IPS-18c (cell line): ENCODE results near the gene RBM4B.
A peak's percentile ranks its signal among the peaks of the same experiment; 100 is the strongest.
"Not testable (repeated sequence)": the region's sequence is repeated elsewhere in the genome, so short reads cannot be mapped to it uniquely, and the experiment has no call there.

Source experiments
- H3K4me3 ChIP-seq: 2 replicates; pipeline ENCODE4 v1.7.0; 2013; ENCODE audit warnings: low read depth, mild to moderate bottlenecking, low read length, moderate library complexity; ENCODE audit not compliant: insufficient read depth
- H3K9me3 ChIP-seq: one replicate; pipeline ENCODE4 v1.6.1; 2013; ENCODE audit warnings: mild to moderate bottlenecking, low read length, moderate library complexity; ENCODE audit not compliant: control insufficient read depth, insufficient read depth

Gene RBM4B

GRCh38 chr11:66674964-66675602 lies 2.6 kb downstream of the RBM4B start:
- Histone ChIP-seq H3K4me3 (no peak overlapping the region), H3K9me3 (no peaks in the 10 kb centered on the region)

GRCh38 chr11:66670816-66671215 lies 6.9 kb downstream of the RBM4B start:
- Histone ChIP-seq H3K9me3 (no peaks in the 10 kb centered on the region), H3K4me3 (no peak overlapping the region)

- H3K4me3 ChIP-seq, result no peak overlapping the region
- no peaks in the 10 kb centered on the region for H3K9me3 ChIP-seq
Measured at GRCh38 chr11:66665369-66665768, 12.3 kb downstream of the RBM4B start.

- Histone ChIP-seq H3K4me3 (no peak overlapping the region), H3K9me3 (no peaks in the 10 kb centered on the region)
Measured at GRCh38 chr11:66663741-66664296, 13.9 kb downstream of the RBM4B start.

GRCh38 chr11:66659763-66660162 lies 17.9 kb downstream of the RBM4B start:
- Histone ChIP-seq H3K9me3 (no peaks in the 10 kb centered on the region), H3K4me3 (no peak overlapping the region)

GRCh38 chr11:66653123-66653522 lies 24.6 kb downstream of the RBM4B start:
- Histone ChIP-seq H3K4me3 (no peak overlapping the region), H3K9me3 (no peaks in the 10 kb centered on the region)

GRCh38 chr11:66652651-66653050 lies 25.0 kb downstream of the RBM4B start:
- Histone ChIP-seq H3K4me3 (no peak overlapping the region), H3K9me3 (no peaks in the 10 kb centered on the region)

GRCh38 chr11:66651016-66651415 lies 26.7 kb downstream of the RBM4B start:
- H3K9me3 ChIP-seq, result no peaks in the 10 kb centered on the region
- H3K4me3 ChIP-seq, result no peak overlapping the region

- Histone ChIP-seq H3K4me3 (no peak overlapping the region), H3K9me3 (no peaks in the 10 kb centered on the region)
Measured at GRCh38 chr11:66649903-66650302, 27.8 kb downstream of the RBM4B start.

- Histone ChIP-seq H3K9me3 (no peaks in the 10 kb centered on the region), H3K4me3 (no peak overlapping the region)
Measured at GRCh38 chr11:66646828-66647227, 30.9 kb downstream of the RBM4B start.

GRCh38 chr11:66643745-66644437 lies 33.8 kb downstream of the RBM4B start:
- no peak overlapping the region for H3K4me3 ChIP-seq
- no peaks in the 10 kb centered on the region for H3K9me3 ChIP-seq

- H3K4me3 ChIP-seq, result no peak overlapping the region
- H3K9me3 ChIP-seq, result no peaks in the 10 kb centered on the region
Measured at GRCh38 chr11:66641834-66642233, 35.9 kb downstream of the RBM4B start.

GRCh38 chr11:66639814-66640340 lies 37.8 kb downstream of the RBM4B start:
- H3K9me3 ChIP-seq, result not testable (repeated sequence)
- peak overlapping the region; percentile 97 for H3K4me3 ChIP-seq

GRCh38 chr11:66639066-66639813 lies 38.4 kb downstream of the RBM4B start:
- Histone ChIP-seq H3K4me3 (peak overlapping the region; percentile 97), H3K9me3 (no peaks in the 10 kb centered on the region)

- H3K4me3 ChIP-seq, result peak within 1 kb of the TSS; percentile 97
- H3K9me3 ChIP-seq, result no peaks in the 10 kb centered on the region
Measured at GRCh38 chr11:66638177-66639065, 39.3 kb downstream of the RBM4B start, which contains the start of gene RBM4. Gene RBM4 (plus strand): TSS chr11:66638703. CDS start chr11:66639712, 1,009 bp downstream.

GRCh38 chr11:66637557-66638176 lies 40.0 kb downstream of the RBM4B start:
- Histone ChIP-seq H3K4me3 (peak overlapping the region; percentile 34), H3K9me3 (no peaks in the 10 kb centered on the region)
